AG04449 (cell line): Measurements from ENCODE around the gene DSG3.

ENCODE experiments used
- CTCF ChIA-PET: fragments of 350-600 bp; formaldehyde crosslinking; extraction: SDS; loops from one replicate; lab custom pipeline; 2021; ENCODE audit warnings: antibody characterized with exemption; lab: Yijun Ruan, JAX
- POLR2A ChIA-PET: fragments of 400-600, 350-600 bp; formaldehyde crosslinking; extraction: SDS; loops from one replicate; lab custom pipeline; 2020; ENCODE audit warnings: antibody characterized with exemption, inconsistent platforms; lab: Yijun Ruan, JAX
- DNase-seq: peaks from one replicate; pipeline ENCODE4 v3.0.0-alpha.2; 2010; ENCODE audit warnings: low read depth, low spot score
- H3K4me3 ChIP-seq: 2 replicates; pipeline ENCODE4 v1.5.1; 2011; ENCODE audit warnings: low read depth, mild to moderate bottlenecking, control low read depth, low read length
- CTCF ChIP-seq: IDR thresholded peaks from one replicate; pipeline ENCODE4 v1.5.1; 2011; ENCODE audit warnings: mild to moderate bottlenecking, moderate library complexity, low read length, control low read depth, inconsistent platforms; ENCODE audit not compliant: insufficient read depth; ENCODE audit errors: missing control alignments

Gene DSG3

DNA sequence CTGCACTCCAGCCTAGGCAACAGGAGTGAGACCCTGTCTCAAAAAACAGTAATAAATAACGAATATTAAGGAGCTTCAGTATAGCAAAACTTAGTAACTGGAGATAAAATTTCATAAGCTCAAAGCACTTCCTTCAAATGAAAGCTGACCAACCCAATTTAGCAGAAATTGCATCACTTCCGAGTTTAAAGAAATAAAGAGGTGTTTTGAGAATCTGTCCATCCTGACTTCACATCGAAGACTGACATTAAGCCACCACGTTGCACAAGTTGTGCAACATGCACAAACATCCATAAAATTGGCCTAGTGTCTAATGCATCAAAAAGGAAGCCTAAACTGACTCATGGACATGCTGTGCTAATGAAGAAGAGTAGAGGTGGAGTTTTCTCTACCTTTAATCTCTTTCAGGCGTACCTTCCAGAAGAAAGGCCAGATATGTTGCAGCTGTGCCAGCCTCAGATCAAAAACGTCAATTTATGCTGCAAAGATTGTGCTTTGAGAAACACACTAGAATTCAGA is 7.7 kb upstream of the DSG3 start:
- no peak overlapping the region for H3K4me3 ChIP-seq
- DNase-seq: no peak
- ChIA-PET CTCF (no interaction called here), POLR2A (no interaction called here)
- no peak for TF ChIP-seq CTCF

GRCh38 chr18:31440787-31441186 is 6.8 kb upstream of the DSG3 start:
- ChIA-PET CTCF (no interaction called here), POLR2A (no interaction called here)
- H3K4me3 ChIP-seq: no peak overlapping the region
- no peak for DNase-seq
- TF ChIP-seq CTCF: no peak

DNA sequence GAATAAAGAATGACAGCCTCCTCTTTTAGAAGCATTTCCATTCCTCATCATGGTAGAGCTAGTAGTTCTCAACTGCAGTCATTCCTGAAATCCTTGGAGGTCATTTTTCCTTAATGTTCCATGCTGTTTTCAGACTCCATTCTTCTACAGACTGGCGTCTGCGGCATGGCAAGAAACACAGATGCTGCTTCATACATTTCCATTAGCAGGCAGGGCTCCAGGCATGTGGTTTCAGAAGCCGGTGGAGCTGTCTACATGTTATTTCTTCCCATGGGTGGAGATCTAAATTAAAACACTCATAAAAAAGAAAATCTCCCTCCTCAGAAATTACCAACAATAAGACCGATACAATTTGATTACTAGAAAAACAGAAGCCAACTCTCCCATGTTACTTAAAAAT is 6.0 kb upstream of the DSG3 start:
- ChIA-PET CTCF (no interaction called here), POLR2A (no interaction called here)
- no peak overlapping the region for H3K4me3 ChIP-seq
- DNase-seq: no peak
- TF ChIP-seq CTCF: no peak

DNA sequence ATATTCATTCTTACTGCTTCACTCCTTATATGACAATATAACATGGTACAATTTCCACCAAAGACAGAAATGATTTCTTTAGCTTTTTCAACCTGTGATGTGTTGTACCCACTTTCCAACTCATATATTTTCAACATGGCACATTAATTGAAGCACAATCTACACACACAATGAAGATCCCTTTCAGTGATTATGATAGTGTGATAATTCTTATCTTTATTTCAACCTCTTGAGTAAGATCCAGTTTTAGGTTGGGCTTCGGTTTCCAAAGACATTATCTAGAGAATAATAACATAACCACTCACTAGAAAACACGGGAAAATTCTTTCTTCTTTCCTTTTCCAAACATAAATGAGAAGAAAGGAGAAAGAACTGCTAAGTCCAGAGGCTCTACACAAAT is 3.4 kb upstream of the DSG3 start:
- CTCF ChIA-PET: no interaction called here
- DNase-seq: no peak
- POLR2A ChIA-PET: no interaction called here
- TF ChIP-seq CTCF: no peak
- no peak overlapping the region for H3K4me3 ChIP-seq

DNA sequence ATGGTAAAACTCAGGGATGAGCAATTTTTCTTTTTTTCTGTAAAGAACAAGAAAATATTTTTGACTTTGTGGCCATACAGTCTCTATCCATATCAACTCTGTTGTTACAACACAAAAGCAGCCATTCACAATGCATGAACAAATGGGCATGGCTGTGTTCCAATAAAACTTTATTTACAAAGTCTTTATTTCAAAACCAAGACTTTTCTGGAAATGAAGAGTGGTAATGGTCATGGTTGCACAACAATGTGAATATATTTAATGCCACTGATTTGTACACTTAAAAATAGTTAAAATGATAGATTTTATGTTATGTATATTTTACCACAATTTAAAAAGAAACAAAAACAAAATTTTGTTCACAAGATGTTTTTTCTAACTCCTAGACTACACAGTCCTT is 1.6 kb upstream of the DSG3 start:
- TF ChIP-seq CTCF: no peak
- no peak for DNase-seq
- ChIA-PET CTCF (no interaction called here), POLR2A (no interaction called here)
- H3K4me3 ChIP-seq: no peak overlapping the region

- H3K4me3 ChIP-seq: no peak overlapping the region
- ChIA-PET CTCF (no interaction called here), POLR2A (no interaction called here)
- no peak for TF ChIP-seq CTCF
- DNase-seq: no peak
These were observed 687 bp upstream of the DSG3 start for GRCh38 chr18:31446854-31447253.
